Gastrocnemius medialis (tissue), 4 donors: Measurements from ENCODE around the gene AP1AR. TPM values are rescaled to one million over a fixed set of nuclear protein-coding genes. Genes with fewer than 3 reads are reported as not detected.

Experiments
- ATAC-seq, 2 donors: fragments of 150-250 bp; one replicate each; pipeline ENCODE4 v1.9.1; 2016
- DNase-seq, 2 donors: peaks; one replicate each; pipeline ENCODE4 v3.0.0-alpha.2; 2019
- H3K27ac ChIP-seq, 4 donors: fragments of 200-600 bp; sonication (generic); 1 replicate in 1 of 4; 2 replicates in 3 of 4; pipeline ENCODE4 v1.5.1; 2016 to 2018; ENCODE audit warnings: mild to moderate bottlenecking in 2 of 4, moderate library complexity in 1 of 4
- H3K27me3 ChIP-seq, 3 donors: fragments of 200-600 bp; sonication (generic) in 2 of 3; 1 replicate in 1 of 3; 2 replicates in 2 of 3; pipeline versions ENCODE4 v1.5.1 to v1.6.0; 2016 to 2019; ENCODE audit warnings: mild to moderate bottlenecking in 1 of 3, moderate library complexity in 1 of 3
- H3K36me3 ChIP-seq, 2 donors: fragments of 200-600 bp; sonication (generic) in 1 of 2; one replicate each; pipeline ENCODE4 v1.5.1; 2017 to 2018
- H3K4me1 ChIP-seq, 2 donors: fragments of 200-600 bp; sonication (generic) in 1 of 2; one replicate each; pipeline ENCODE4 v1.5.1; 2016 to 2017; ENCODE audit warnings: mild to moderate bottlenecking in 2 of 2
- H3K4me3 ChIP-seq, 4 donors: fragments of 200-600 bp; sonication (generic) in 3 of 4; 1 replicate in 1 of 4; 2 replicates in 3 of 4; pipeline ENCODE4 v1.5.1; 2016 to 2019; ENCODE audit warnings: mild to moderate bottlenecking in 2 of 4
- H3K9me3 ChIP-seq, 3 donors: fragments of 200-600 bp; sonication (generic) in 2 of 3; 1 replicate in 1 of 3; 2 replicates in 2 of 3; pipeline ENCODE4 v1.5.1; 2016 to 2019
- POLR2A ChIP-seq, 2 donors: fragments of 450-650 bp; IDR thresholded peaks; one replicate each; pipeline ENCODE4 v1.6.1; 2017; ENCODE audit warnings: antibody characterized with exemption in 2 of 2, mild to moderate bottlenecking in 2 of 2, moderate library complexity in 2 of 2
- in situ Hi-C, 4 donors: fragments of 200-750 bp; cut with MboI; loops; one replicate each; pipeline versions ENCODE4 v1.15.0 to v1.8.0; 2017; ENCODE audit warnings: low sequenced_read_pairs in 4 of 4
- intact Hi-C: fragments of 100-400 bp; cut with DNase I; formaldehyde crosslinking; loops from one replicate; pipeline ENCODE4 v1.15.1; 2023; ENCODE audit warnings: low total_unique reads
- total RNA-seq, 4 donors: library from RNA; depleted of rRNA; stranded (reverse); fragments of >200 nt; gene quantifications; one replicate each; pipeline versions ENCODE4 v1.1.0 to v1.2.3, GENCODE V29; 2016
- TF ChIP-seq, protein P1 (sequence below), 5 experiments: fragments of 450-650 bp in 3 of 5; fragments of 200-600 bp in 2 of 5; sonication (generic) in 2 of 5; IDR thresholded peaks in 4 of 5; conservative IDR thresholded peaks in 1 of 5; 1 replicate in 4 of 5; 2 replicates in 1 of 5; pipeline ENCODE4 v1.5.1; 2016 to 2019; ENCODE audit warnings: antibody characterized with exemption in 5 of 5, mild to moderate bottlenecking in 3 of 5, moderate library complexity in 3 of 5

Gene AP1AR
- total RNA-seq, 4 donors from 2014 or later, result 8.9 to 21.5 (median 15.2) TPM

DNA sequence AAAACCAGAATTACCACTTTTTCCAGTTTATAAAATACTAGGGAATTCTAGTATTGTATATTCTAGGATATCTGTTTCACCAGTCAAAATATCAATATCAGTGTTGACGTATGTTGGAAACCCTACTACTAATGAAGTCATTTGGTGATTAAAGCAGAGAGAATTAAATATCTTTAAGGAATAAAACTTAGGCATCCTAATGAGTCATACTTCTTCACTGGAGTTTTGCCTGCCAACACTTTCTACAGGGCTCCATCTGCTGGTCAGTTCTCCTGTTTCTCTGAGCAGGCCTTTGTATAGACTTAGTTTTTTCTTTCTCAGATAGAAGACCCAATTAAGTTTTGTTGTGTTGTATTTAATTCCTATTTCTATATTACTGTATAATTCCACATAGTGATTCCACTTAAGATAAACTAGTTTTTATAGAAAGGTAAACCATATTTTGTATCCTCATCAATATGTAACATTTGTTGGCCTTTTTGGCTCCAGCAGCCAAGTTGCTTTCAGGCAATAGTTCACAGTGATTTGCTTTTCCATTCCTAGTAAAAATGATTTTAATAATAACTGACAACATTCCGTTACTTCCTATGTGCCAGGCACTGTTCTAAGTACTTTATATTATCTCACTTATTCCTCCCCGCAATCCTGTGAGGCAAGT, 3.5 kb downstream of the AP1AR start:
- no peaks in the 10 kb centered on the region for H3K27me3 ChIP-seq
- intact Hi-C loops, result loop anchor here (1.0 to 10.0 kb wide), 3 partner anchors 52 to 910 kb away; partner anchors contain the start of gene TIFA
- ATAC-seq (peak in 1 of 2 donors; percentile 26), DNase-seq (peak; percentile 36 to 60)
- in situ Hi-C loops, result loop anchor here (5.0 to 10.0 kb wide), 3 partner anchors 130 to 138 kb away; no protein-coding TSS in a partner anchor
- peak overlapping the region; percentile 4 to 49 (median 23) for H3K27ac ChIP-seq
- H3K4me3 ChIP-seq, result no peak overlapping the region
- no peaks in the 10 kb centered on the region for H3K36me3 ChIP-seq
- TF ChIP-seq POLR2A (IDR thresholded peaks at IDR 0.05), result no peak
- TF ChIP-seq, protein P1, sequence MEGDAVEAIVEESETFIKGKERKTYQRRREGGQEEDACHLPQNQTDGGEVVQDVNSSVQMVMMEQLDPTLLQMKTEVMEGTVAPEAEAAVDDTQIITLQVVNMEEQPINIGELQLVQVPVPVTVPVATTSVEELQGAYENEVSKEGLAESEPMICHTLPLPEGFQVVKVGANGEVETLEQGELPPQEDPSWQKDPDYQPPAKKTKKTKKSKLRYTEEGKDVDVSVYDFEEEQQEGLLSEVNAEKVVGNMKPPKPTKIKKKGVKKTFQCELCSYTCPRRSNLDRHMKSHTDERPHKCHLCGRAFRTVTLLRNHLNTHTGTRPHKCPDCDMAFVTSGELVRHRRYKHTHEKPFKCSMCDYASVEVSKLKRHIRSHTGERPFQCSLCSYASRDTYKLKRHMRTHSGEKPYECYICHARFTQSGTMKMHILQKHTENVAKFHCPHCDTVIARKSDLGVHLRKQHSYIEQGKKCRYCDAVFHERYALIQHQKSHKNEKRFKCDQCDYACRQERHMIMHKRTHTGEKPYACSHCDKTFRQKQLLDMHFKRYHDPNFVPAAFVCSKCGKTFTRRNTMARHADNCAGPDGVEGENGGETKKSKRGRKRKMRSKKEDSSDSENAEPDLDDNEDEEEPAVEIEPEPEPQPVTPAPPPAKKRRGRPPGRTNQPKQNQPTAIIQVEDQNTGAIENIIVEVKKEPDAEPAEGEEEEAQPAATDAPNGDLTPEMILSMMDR (IDR thresholded peaks at IDR 0.05 in 4 of 5, conservative IDR thresholded peaks at IDR 0.05 in 1 of 5), result peak; percentile 49 to 80 (median 57)
- H3K9me3 ChIP-seq, result no peaks in the 10 kb centered on the region
- H3K4me1 ChIP-seq, result peaks cover 32 to 37% of the 10 kb centered on the region in 2 donors

DNA sequence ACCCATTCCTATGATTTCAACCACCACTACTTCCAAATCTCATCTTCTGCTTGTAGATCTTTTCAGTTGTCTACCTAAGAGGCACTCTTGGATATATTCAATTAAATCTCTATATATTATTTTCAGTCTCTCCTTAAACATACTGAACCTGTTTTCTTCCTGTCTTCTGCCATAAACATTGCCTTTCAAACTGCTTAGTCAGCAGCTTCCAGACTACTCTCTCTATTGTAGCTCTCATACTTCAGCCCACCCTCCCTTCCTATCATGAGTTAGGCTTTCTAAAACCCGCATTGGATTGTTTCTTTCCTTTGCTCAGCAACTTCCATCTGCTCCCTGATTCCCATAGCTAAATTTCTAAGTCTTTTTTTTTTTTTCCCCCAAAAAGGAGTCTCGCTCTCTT, 4.5 kb downstream of the AP1AR start:
- DNase-seq (no peak), ATAC-seq (no peak)
- Histone ChIP-seq H3K4me1 (peaks cover 23 to 31% of the 10 kb centered on the region in 2 donors), H3K27me3 (no peaks in the 10 kb centered on the region), H3K36me3 (no peaks in the 10 kb centered on the region), H3K27ac (peak overlapping the region in 2 of 4 donors; percentile 4 to 24), H3K9me3 (no peaks in the 10 kb centered on the region), H3K4me3 (no peak overlapping the region)
- in situ Hi-C loops (loop anchor here in 2 of 4 donors (5.0 to 10.0 kb wide), 2 partner anchors 131 to 139 kb away; no protein-coding TSS in a partner anchor), intact Hi-C loops (loop anchor here (10.0 kb wide), 1 partner anchor 909 kb away; no protein-coding TSS in a partner anchor)
- TF ChIP-seq, protein P1 (IDR thresholded peaks at IDR 0.05 in 4 of 5, conservative IDR thresholded peaks at IDR 0.05 in 1 of 5), result no peak
- TF ChIP-seq POLR2A (IDR thresholded peaks at IDR 0.05), result no peak

DNA sequence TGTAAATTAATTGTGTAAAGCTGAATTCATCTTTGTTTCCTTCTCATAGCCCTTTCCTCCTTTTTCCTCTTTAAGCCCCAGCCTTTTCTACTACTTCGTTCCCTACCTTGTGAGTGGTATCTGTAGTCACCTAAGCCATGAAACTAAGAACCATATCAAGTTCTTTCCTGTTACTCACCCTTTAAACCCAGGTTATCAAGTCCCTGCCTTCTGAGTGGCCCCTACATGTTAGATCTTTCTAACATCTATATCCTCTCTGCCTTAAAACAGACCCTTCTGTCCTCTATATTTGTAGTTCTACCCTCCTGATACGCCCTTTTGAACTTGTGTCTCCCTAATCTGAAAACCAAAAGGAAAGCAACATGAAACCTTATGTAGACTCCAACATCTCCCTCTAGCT, 7.2 kb downstream of the AP1AR start:
- intact Hi-C loops (loop anchor here (10.0 kb wide), 1 partner anchor 906 kb away; no protein-coding TSS in a partner anchor), in situ Hi-C loops (loop anchor here in 2 of 4 donors (5.0 to 10.0 kb wide), 2 partner anchors 134 to 142 kb away; no protein-coding TSS in a partner anchor)
- no peaks in the 10 kb centered on the region for H3K9me3 ChIP-seq
- H3K27ac ChIP-seq, result no peak overlapping the region
- no peak for TF ChIP-seq POLR2A (IDR thresholded peaks at IDR 0.05)
- TF ChIP-seq, protein P1 (IDR thresholded peaks at IDR 0.05 in 4 of 5, conservative IDR thresholded peaks at IDR 0.05 in 1 of 5), result no peak
- H3K4me1 ChIP-seq, result peaks cover 12 to 18% of the 10 kb centered on the region in 2 donors
- DNase-seq (no peak), ATAC-seq (no peak)
- H3K27me3 ChIP-seq, result no peaks in the 10 kb centered on the region
- no peak overlapping the region for H3K4me3 ChIP-seq
- H3K36me3 ChIP-seq, result no peaks in the 10 kb centered on the region

DNA sequence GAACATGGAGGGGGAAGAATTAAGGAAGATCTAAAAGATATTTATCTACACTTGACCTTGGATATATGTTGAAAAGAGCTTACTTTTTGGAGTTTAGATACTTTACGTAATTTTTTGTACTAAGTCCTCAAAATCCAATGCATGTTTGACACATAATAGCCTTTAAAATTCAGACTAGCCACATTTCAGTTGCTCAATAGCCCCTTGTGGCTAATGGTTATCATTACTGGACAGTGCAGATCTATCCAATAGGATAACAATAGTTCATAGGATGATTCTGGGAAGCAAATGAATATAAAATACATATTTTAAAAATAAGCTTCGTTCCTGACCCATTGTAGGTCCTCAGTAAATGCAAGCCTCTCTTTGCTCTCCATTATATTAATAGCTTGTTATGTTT, 13.8 kb downstream of the AP1AR start:
- in situ Hi-C loops, result no loop called here
- no peak for TF ChIP-seq POLR2A (IDR thresholded peaks at IDR 0.05)
- TF ChIP-seq, protein P1 (IDR thresholded peaks at IDR 0.05 in 4 of 5, conservative IDR thresholded peaks at IDR 0.05 in 1 of 5), result no peak

More for the DNA sequence above, 13.8 kb downstream of the AP1AR start:
- no peaks in the 10 kb centered on the region for H3K9me3 ChIP-seq
- H3K4me3 ChIP-seq, result no peak overlapping the region
- H3K27ac ChIP-seq, result no peak overlapping the region
- intact Hi-C loops, result no loop called here
- no peak for ATAC-seq
- no peaks in the 10 kb centered on the region for H3K27me3 ChIP-seq
- no peak for DNase-seq
- no peaks in the 10 kb centered on the region for H3K36me3 ChIP-seq
- H3K4me1 ChIP-seq, result peaks cover under 1 to 21% of the 10 kb centered on the region in 2 donors
